ENCODE data around the gene THBS3.
"Not testable (repeated sequence)": the region's sequence is repeated elsewhere in the genome, so short reads cannot be mapped to it uniquely, and the experiment has no call there.

Gene THBS3

DNA sequence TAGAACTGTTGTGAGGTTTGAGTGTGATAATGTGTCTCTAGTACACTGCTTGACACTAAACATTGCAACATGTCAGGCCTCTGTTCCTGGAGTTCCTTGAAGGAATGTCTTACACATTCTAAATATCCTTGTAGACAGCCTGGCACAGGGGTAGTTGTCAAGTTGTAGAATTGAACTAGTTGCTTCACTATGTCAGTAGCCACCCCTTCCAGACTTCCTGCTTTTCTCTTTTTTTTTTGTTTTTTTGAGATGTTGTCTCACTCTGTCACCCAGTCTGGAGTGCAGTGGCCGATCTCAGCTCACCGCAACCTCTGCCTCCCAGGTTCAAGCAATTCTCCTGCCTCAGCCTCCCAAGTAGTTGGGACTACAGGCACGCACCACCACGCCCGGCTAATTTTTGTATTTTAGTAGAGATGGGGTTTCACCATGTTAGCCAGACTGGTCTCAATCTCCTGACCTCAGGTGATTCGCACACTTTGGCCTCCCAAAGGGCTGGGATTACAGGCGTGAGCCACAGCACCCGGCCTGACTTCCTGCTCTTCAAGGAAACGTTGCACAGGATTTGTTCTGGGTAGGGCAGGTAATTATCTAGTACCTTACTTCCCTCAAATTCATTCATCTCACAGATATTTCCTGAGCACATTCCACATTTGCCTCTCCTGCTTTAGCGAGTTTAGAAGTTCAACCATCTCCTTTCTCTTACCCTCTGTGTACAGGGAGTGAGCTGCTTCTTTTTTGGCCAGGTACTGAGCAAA is 12.7 kb upstream of the THBS3 start:
- WGBS, 2 experiments: 92 to 95% methylated on average over 10 of the region's 10 CpGs
- H3K27me3 ChIP-seq (ENCODE audit: control insufficient read depth, insufficient read depth, low read length, poor library complexity, severe bottlenecking); H3K27ac ChIP-seq (ENCODE audit: insufficient read depth, low read depth, low read length, poor library complexity, severe bottlenecking); H3K4me1 ChIP-seq (ENCODE audit: control insufficient read depth, insufficient read depth, low read length); H3K9me3 ChIP-seq (ENCODE audit: control insufficient read depth, low read length); H3K4me3 ChIP-seq (ENCODE audit: insufficient read depth, low read depth, low read length); H3K36me3 ChIP-seq (ENCODE audit: control insufficient read depth, insufficient read depth, low read length): not testable (repeated sequence)

GRCh38 chr1:155219592-155220031 is 11.9 kb upstream of the THBS3 start:
- Histone ChIP-seq H3K36me3 (ENCODE audit: control insufficient read depth, insufficient read depth, low read length) (no peaks in the 10 kb centered on the region), H3K4me3 (ENCODE audit: insufficient read depth, low read depth, low read length) (no peak overlapping the region), H3K27me3 (ENCODE audit: control insufficient read depth, insufficient read depth, low read length, poor library complexity, severe bottlenecking) (no peaks in the 10 kb centered on the region), H3K9me3 (ENCODE audit: control insufficient read depth, low read length) (no peaks in the 10 kb centered on the region), H3K27ac (ENCODE audit: insufficient read depth, low read depth, low read length, poor library complexity, severe bottlenecking) (no peak overlapping the region), H3K4me1 (ENCODE audit: control insufficient read depth, insufficient read depth, low read length) (no peaks in the 10 kb centered on the region)
- 43 to 57% methylated on average over 1 of the region's 1 CpG for WGBS, 2 experiments

GRCh38 chr1:155218854-155219591 is 11.3 kb upstream of the THBS3 start:
- peak overlapping the region; percentile 10 for H3K4me3 ChIP-seq (ENCODE audit: insufficient read depth, low read depth, low read length)

DNA sequence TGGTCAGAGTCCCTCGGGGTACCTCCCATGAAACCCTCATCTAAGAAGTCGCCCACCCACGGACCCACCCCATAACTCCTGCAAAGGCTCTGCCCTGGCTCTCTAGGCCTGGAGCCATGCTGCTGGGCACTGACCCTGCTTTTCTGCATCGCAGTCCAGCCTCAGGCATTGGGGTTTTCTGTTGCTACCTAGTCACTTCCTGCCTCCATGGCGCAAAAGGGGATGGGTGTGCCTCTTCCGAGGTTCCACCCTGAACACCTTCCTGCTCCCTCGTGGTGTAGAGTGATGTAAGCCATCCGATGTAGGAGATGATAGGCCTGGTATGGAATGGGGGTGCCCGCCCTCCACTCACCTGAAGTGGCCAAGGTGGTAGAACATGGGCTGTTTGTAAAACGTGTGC is 7.0 kb upstream of the THBS3 start:
- not testable (repeated sequence) for H3K4me3 ChIP-seq (ENCODE audit: insufficient read depth, low read depth, low read length); H3K36me3 ChIP-seq (ENCODE audit: control insufficient read depth, insufficient read depth, low read length); H3K27ac ChIP-seq (ENCODE audit: insufficient read depth, low read depth, low read length, poor library complexity, severe bottlenecking); H3K27me3 ChIP-seq (ENCODE audit: control insufficient read depth, insufficient read depth, low read length, poor library complexity, severe bottlenecking); H3K4me1 ChIP-seq (ENCODE audit: control insufficient read depth, insufficient read depth, low read length); H3K9me3 ChIP-seq (ENCODE audit: control insufficient read depth, low read length)
- WGBS, 2 experiments: 87 to 92% methylated on average over 2 to 7 of the region's 10 CpGs

More at GRCh38 chr1:155218854-155219591, 11.3 kb upstream of the THBS3 start:
- H3K36me3 ChIP-seq (ENCODE audit: control insufficient read depth, insufficient read depth, low read length): no peaks in the 10 kb centered on the region
- H3K27me3 ChIP-seq (ENCODE audit: control insufficient read depth, insufficient read depth, low read length, poor library complexity, severe bottlenecking): no peaks in the 10 kb centered on the region
- no peak overlapping the region for H3K27ac ChIP-seq (ENCODE audit: insufficient read depth, low read depth, low read length, poor library complexity, severe bottlenecking)
- H3K4me1 ChIP-seq (ENCODE audit: control insufficient read depth, insufficient read depth, low read length): no peaks in the 10 kb centered on the region
- WGBS, 2 experiments: 63 to 77% methylated on average over 7 of the region's 7 CpGs
- H3K9me3 ChIP-seq (ENCODE audit: control insufficient read depth, low read length): no peaks in the 10 kb centered on the region

DNA sequence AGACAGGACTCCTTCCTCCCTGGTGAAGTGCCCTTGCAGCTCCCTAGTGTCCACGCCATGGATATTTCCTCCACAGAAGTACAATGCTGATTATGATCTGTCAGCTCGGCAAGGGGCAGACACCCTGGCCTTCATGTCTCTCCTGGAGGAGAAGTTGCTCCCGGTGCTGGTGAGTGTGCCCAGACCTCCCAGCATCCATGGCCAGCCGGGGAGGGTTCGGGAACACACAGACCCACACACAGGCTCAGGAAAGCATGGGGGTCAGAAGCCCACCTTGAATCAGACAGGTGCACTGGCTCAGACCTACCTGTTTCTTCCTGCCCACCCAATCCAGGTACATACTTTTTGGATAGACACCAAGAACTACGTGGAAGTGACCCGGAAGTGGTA is 4.3 kb upstream of the THBS3 start:
- H3K4me1 ChIP-seq (ENCODE audit: control insufficient read depth, insufficient read depth, low read length): peaks cover 14% of the 10 kb centered on the region
- not testable (repeated sequence) for H3K36me3 ChIP-seq (ENCODE audit: control insufficient read depth, insufficient read depth, low read length); H3K27me3 ChIP-seq (ENCODE audit: control insufficient read depth, insufficient read depth, low read length, poor library complexity, severe bottlenecking); H3K27ac ChIP-seq (ENCODE audit: insufficient read depth, low read depth, low read length, poor library complexity, severe bottlenecking); H3K9me3 ChIP-seq (ENCODE audit: control insufficient read depth, low read length); H3K4me3 ChIP-seq (ENCODE audit: insufficient read depth, low read depth, low read length)
- WGBS, 2 experiments: 91 to 96% methylated on average over 5 to 6 of the region's 7 CpGs

- H3K9me3 ChIP-seq (ENCODE audit: control insufficient read depth, low read length); H3K36me3 ChIP-seq (ENCODE audit: control insufficient read depth, insufficient read depth, low read length); H3K27me3 ChIP-seq (ENCODE audit: control insufficient read depth, insufficient read depth, low read length, poor library complexity, severe bottlenecking); H3K4me3 ChIP-seq (ENCODE audit: insufficient read depth, low read depth, low read length); H3K27ac ChIP-seq (ENCODE audit: insufficient read depth, low read depth, low read length, poor library complexity, severe bottlenecking): not testable (repeated sequence)
- 92 to 93% methylated on average over 13 of the region's 13 CpGs for WGBS, 2 experiments
- peaks cover 17% of the 10 kb centered on the region for H3K4me1 ChIP-seq (ENCODE audit: control insufficient read depth, insufficient read depth, low read length)
Observed at GRCh38 chr1:155211381-155212050, 3.8 kb upstream of the THBS3 start.

GRCh38 chr1:155210314-155211104 is 2.8 kb upstream of the THBS3 start:
- Histone ChIP-seq H3K9me3 (ENCODE audit: control insufficient read depth, low read length) (no peaks in the 10 kb centered on the region), H3K36me3 (ENCODE audit: control insufficient read depth, insufficient read depth, low read length) (no peaks in the 10 kb centered on the region), H3K27ac (ENCODE audit: insufficient read depth, low read depth, low read length, poor library complexity, severe bottlenecking) (no peak overlapping the region), H3K4me3 (ENCODE audit: insufficient read depth, low read depth, low read length) (no peak overlapping the region), H3K27me3 (ENCODE audit: control insufficient read depth, insufficient read depth, low read length, poor library complexity, severe bottlenecking) (no peaks in the 10 kb centered on the region), H3K4me1 (ENCODE audit: control insufficient read depth, insufficient read depth, low read length) (peaks cover 23% of the 10 kb centered on the region)
- WGBS, 2 experiments: 84 to 90% methylated on average over 4 of the region's 4 CpGs

DNA sequence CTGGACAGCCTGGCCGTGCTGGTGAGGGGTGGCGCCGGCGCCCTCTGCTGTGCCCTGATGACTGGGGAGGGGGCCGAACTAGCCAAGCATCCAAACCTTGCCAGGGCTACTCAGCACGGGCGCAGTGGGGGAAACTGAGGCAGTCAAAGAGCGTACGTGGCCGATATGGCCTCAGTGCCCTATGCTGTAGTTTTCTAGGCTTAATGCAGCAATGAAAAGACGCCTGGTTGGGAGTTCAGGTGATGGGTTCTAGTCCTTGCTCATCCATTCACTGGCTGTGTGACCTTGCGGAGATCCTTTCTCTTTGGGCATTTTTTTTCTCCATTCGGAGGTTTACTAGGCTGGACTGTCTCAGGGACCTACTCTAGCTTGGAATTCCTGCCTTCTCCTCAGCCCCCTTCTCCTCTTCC is 1.6 kb upstream of the THBS3 start:
- no peaks in the 10 kb centered on the region for H3K27me3 ChIP-seq (ENCODE audit: control insufficient read depth, insufficient read depth, low read length, poor library complexity, severe bottlenecking)

DNA sequence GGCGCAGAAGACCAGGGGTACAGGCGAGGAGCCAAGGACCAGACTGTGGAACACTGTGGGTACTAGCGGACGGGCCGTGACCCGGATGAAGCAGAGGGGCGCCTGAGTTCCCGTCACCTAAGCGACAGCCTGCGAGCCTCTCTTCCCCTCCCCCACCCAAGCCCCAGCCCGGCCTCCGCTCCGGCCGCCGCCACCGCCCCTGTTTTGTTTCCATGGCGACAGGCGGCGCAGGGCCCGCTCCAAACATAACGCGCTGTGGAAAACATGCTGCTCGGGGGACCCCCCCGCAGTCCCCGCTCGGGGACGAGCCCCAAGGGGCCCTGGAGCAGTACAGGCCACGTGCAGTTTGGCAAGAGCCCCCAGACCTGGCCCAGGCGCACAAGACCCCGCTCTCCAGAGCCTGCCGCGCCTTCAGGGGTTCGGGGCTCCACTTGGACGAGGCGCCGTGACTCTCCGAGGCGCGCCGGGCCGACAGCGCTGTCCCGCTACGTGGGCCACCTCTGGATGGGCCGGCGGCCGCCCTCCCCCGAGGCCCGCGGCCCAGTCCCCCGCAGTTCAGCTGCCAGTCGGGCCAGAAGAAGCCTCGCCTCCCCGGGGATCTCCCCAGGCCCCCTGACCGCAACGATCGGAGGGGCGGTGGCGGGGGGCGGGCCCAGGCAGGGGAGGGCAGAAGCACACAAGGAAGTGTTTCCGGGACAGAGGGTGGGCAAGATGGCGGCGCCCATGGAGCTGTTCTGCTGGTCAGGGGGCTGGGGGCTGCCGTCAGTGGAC is 1.0 kb upstream of the THBS3 start, which contains the start of gene MTX1:
Gene MTX1, plus strand, starts transcription at position 155 of the 771 bp plus-strand sequence. Its CDS starts 110 bp downstream, at position 265.
- H3K36me3 ChIP-seq (ENCODE audit: control insufficient read depth, insufficient read depth, low read length): no peaks in the 10 kb centered on the region
- H3K9me3 ChIP-seq (ENCODE audit: control insufficient read depth, low read length): no peaks in the 10 kb centered on the region
- peaks cover 23% of the 10 kb centered on the region for H3K4me1 ChIP-seq (ENCODE audit: control insufficient read depth, insufficient read depth, low read length)
- H3K27me3 ChIP-seq (ENCODE audit: control insufficient read depth, insufficient read depth, low read length, poor library complexity, severe bottlenecking): no peaks in the 10 kb centered on the region
- H3K27ac ChIP-seq (ENCODE audit: insufficient read depth, low read depth, low read length, poor library complexity, severe bottlenecking): peak within 1 kb of the TSS; percentile 100
- WGBS, 2 experiments: 0% methylated on average over 64 of the region's 64 CpGs
- peak within 1 kb of the TSS; percentile 94 for H3K4me3 ChIP-seq (ENCODE audit: insufficient read depth, low read depth, low read length)

More for the DNA sequence above, 1.6 kb upstream of the THBS3 start:
- Histone ChIP-seq H3K36me3 (ENCODE audit: control insufficient read depth, insufficient read depth, low read length) (no peaks in the 10 kb centered on the region), H3K4me1 (ENCODE audit: control insufficient read depth, insufficient read depth, low read length) (peaks cover 23% of the 10 kb centered on the region), H3K4me3 (ENCODE audit: insufficient read depth, low read depth, low read length) (peak overlapping the region; percentile 94), H3K9me3 (ENCODE audit: control insufficient read depth, low read length) (no peaks in the 10 kb centered on the region), H3K27ac (ENCODE audit: insufficient read depth, low read depth, low read length, poor library complexity, severe bottlenecking) (peak overlapping the region; percentile 100)
- WGBS, 2 experiments: 5% methylated on average over 13 of the region's 13 CpGs
